Chondrocyte (in vitro differentiated cells): ENCODE results near the gene HGS. TPM values are rescaled to one million over a fixed set of nuclear protein-coding genes. Genes with fewer than 3 reads are reported as not detected.

ENCODE experiments used
- DNase-seq: peaks from one replicate; pipeline ENCODE4 v3.0.0; 2021; ENCODE audit warnings: mixed read lengths, low spot score
- H3K27ac Mint-ChIP-seq: one replicate; pipeline ENCODE4 v1.8.0; 2021; ENCODE audit warnings: mild to moderate bottlenecking, moderate library complexity, mixed read lengths; ENCODE audit not compliant: unreplicated experiment
- H3K27me3 Mint-ChIP-seq: 2 replicates; pipeline ENCODE4 v1.8.0; 2021; ENCODE audit warnings: low read depth, mixed read lengths
- H3K36me3 Mint-ChIP-seq: 2 replicates; pipeline ENCODE4 v1.8.0; 2021; ENCODE audit warnings: low read depth, mixed read lengths
- H3K4me1 Mint-ChIP-seq: 2 replicates; pipeline ENCODE4 v1.8.0; 2021; ENCODE audit warnings: low read depth, mild to moderate bottlenecking, mixed read lengths
- H3K4me3 Mint-ChIP-seq: one replicate; pipeline ENCODE4 v1.8.0; 2021; ENCODE audit warnings: mild to moderate bottlenecking, moderate library complexity, mixed read lengths; ENCODE audit not compliant: unreplicated experiment
- H3K9me3 Mint-ChIP-seq: 2 replicates; pipeline ENCODE4 v1.8.0; 2021; ENCODE audit warnings: low read depth, mixed read lengths
- CTCF ChIP-seq: fragments of 200-600 bp; sonication (generic); IDR thresholded peaks from 2 replicates; pipeline ENCODE4 v1.5.0; 2021; ENCODE audit warnings: antibody characterized with exemption, mild to moderate bottlenecking, moderate library complexity
- total RNA-seq: library from RNA; stranded (reverse); gene quantifications from 3 replicates; pipeline ENCODE4 v1.2.1, GENCODE V29; 2021

The HGS gene
- total RNA-seq, 1 donor from 2014 or later = 87.4 TPM

- no peak for TF ChIP-seq CTCF
- Mint-ChIP-seq H3K4me3 (peak overlapping the region; percentile 94), H3K4me1 (peaks cover 26% of the 10 kb centered on the region), H3K27me3 (no peaks in the 10 kb centered on the region), H3K27ac (peak overlapping the region; percentile 74), H3K36me3 (peaks cover 2% of the 10 kb centered on the region), H3K9me3 (no peaks in the 10 kb centered on the region)
- DNase-seq = peak; percentile 61
Observed at GRCh38 chr17:81666092-81666341, 17.8 kb upstream of the HGS start.

GRCh38 chr17:81666342-81667191, 17.2 kb upstream of the HGS start, which contains the start of the genes CCDC137 and OXLD1:
Gene CCDC137, plus strand, starts transcription at chr17:81666737. Its CDS starts 30 bp downstream, at chr17:81666767.
Gene OXLD1, minus strand, starts transcription at chr17:81666605. Its CDS starts 28 bp downstream, at chr17:81666577.
- Mint-ChIP-seq H3K27me3 (no peaks in the 10 kb centered on the region), H3K4me1 (peaks cover 26% of the 10 kb centered on the region), H3K9me3 (no peaks in the 10 kb centered on the region), H3K4me3 (peak within 1 kb of the TSS; percentile 94), H3K27ac (peak within 1 kb of the TSS; percentile 77), H3K36me3 (peaks cover 3% of the 10 kb centered on the region)
- peak; percentile 99 for DNase-seq
- TF ChIP-seq CTCF = no peak

GRCh38 chr17:81667754-81668153, 16.1 kb upstream of the HGS start:
- Mint-ChIP-seq H3K4me3 (peak overlapping the region; percentile 94), H3K27me3 (no peaks in the 10 kb centered on the region), H3K9me3 (no peaks in the 10 kb centered on the region), H3K27ac (peak overlapping the region; percentile 59), H3K36me3 (peaks cover 3% of the 10 kb centered on the region), H3K4me1 (peaks cover 26% of the 10 kb centered on the region)
- TF ChIP-seq CTCF = peak; percentile 14
- DNase-seq = no peak

- Mint-ChIP-seq H3K4me3 (no peak overlapping the region), H3K9me3 (no peaks in the 10 kb centered on the region), H3K27ac (no peak overlapping the region), H3K36me3 (peaks cover 6% of the 10 kb centered on the region), H3K27me3 (no peaks in the 10 kb centered on the region), H3K4me1 (peaks cover 15% of the 10 kb centered on the region)
- no peak for TF ChIP-seq CTCF
- DNase-seq = peak; percentile 90
Observed at GRCh38 chr17:81672504-81672903, 11.3 kb upstream of the HGS start.

- DNase-seq = no peak
- H3K36me3 Mint-ChIP-seq = peaks cover 6% of the 10 kb centered on the region
- no peaks in the 10 kb centered on the region for H3K9me3 Mint-ChIP-seq
- H3K27me3 Mint-ChIP-seq = no peaks in the 10 kb centered on the region
- H3K4me3 Mint-ChIP-seq = no peak overlapping the region
- H3K4me1 Mint-ChIP-seq = peaks cover 10% of the 10 kb centered on the region
- no peak for TF ChIP-seq CTCF
- no peak overlapping the region for H3K27ac Mint-ChIP-seq
Observed at GRCh38 chr17:81672954-81673353, 10.9 kb upstream of the HGS start.
